Measurements from ENCODE around the gene GRID2IP. TPM values are rescaled to one million over a fixed set of nuclear protein-coding genes. Genes with fewer than 3 reads are reported as not detected.
A peak's percentile ranks its signal among the peaks of the same experiment; 100 is the strongest.

Gene GRID2IP
- total and polyA plus RNA-seq, 2 of the 13 experiments (the other 11 are each of a cell fraction or from before 2014, with no cell fraction given) = 0.03 TPM; not detected in 1

- TF ChIP-seq ZNF816 (CRISPR knock-in tag; IDR thresholded peaks at IDR 0.05; ENCODE audit: borderline replicate concordance) (no peak), MTA3 (CRISPR knock-in tag; IDR thresholded peaks at IDR 0.05) (no peak), SIX1 (CRISPR knock-in tag; IDR thresholded peaks at IDR 0.05; ENCODE audit: borderline replicate concordance) (no peak), NCOA1 (CRISPR knock-in tag; IDR thresholded peaks at IDR 0.05) (no peak), RARG (CRISPR knock-in tag; IDR thresholded peaks at IDR 0.05; ENCODE audit: low read depth) (no peak), FIP1L1 (IDR thresholded peaks at IDR 0.05; ENCODE audit: borderline replicate concordance, insufficient read depth, low read depth, low read length) (no peak), ZFP91 (CRISPR knock-in tag; IDR thresholded peaks at IDR 0.05; ENCODE audit: borderline replicate concordance) (peak; percentile 66), ZNF792 (CRISPR knock-in tag; IDR thresholded peaks at IDR 0.05) (peak; percentile 32; the same call in 1 of the 2 replicates), ZNF605 (CRISPR knock-in tag; IDR thresholded peaks at IDR 0.05) (no peak), ZNF276 (CRISPR knock-in tag; IDR thresholded peaks at IDR 0.05; ENCODE audit: low read depth) (no peak), ERF (CRISPR knock-in tag; IDR thresholded peaks at IDR 0.05) (peak; percentile 56; the same call in 1 of the 2 replicates), NAIF1 (CRISPR knock-in tag; IDR thresholded peaks at IDR 0.05; ENCODE audit: borderline replicate concordance) (no peak), ZNF484 (CRISPR knock-in tag; IDR thresholded peaks at IDR 0.05; ENCODE audit: borderline replicate concordance, low read depth) (no peak), RBAK (CRISPR knock-in tag; IDR thresholded peaks at IDR 0.05) (no peak), TARDBP (CRISPR knock-in tag; IDR thresholded peaks at IDR 0.05) (no peak), ZBTB34 (CRISPR knock-in tag; IDR thresholded peaks at IDR 0.05) (no peak), ZNF253 (CRISPR knock-in tag; IDR thresholded peaks at IDR 0.05; ENCODE audit: borderline replicate concordance) (no peak), CERS6 (CRISPR knock-in tag; IDR thresholded peaks at IDR 0.05) (no peak), ZNF574 (CRISPR knock-in tag; IDR thresholded peaks at IDR 0.05) (peak; percentile 33; the same call in 1 of the 2 replicates)
Measured at GRCh38 chr7:6516387-6516983, 34.8 kb downstream of the GRID2IP start (continued).
